ENCODE data around the gene PGBD2.
"Not testable (repeated sequence)": the region's sequence is repeated elsewhere in the genome, so short reads cannot be mapped to it uniquely, and the experiment has no call there.

The PGBD2 gene

GRCh38 chr1:248890549-248891498, 15.2 kb upstream of the PGBD2 start:
- DNase-seq = no peak

GRCh38 chr1:248891758-248892157, 14.3 kb upstream of the PGBD2 start:
- DNase-seq = no peak

- DNase-seq = no peak
These were observed 13.4 kb upstream of the PGBD2 start for GRCh38 chr1:248892590-248892989.

GRCh38 chr1:248894837-248895236, 11.2 kb upstream of the PGBD2 start:
- DNase-seq = no peak

GRCh38 chr1:248897412-248898337, 8.4 kb upstream of the PGBD2 start:
- DNase-seq = no peak

GRCh38 chr1:248900637-248901036, 5.4 kb upstream of the PGBD2 start:
- no peak for DNase-seq

GRCh38 chr1:248901578-248901977, 4.5 kb upstream of the PGBD2 start:
- no peak for DNase-seq

GRCh38 chr1:248904437-248905216, 1.4 kb upstream of the PGBD2 start:
- DNase-seq = no peak

GRCh38 chr1:248905662-248906008, 400 bp upstream of the PGBD2 start:
- DNase-seq = no peak

- DNase-seq = no peak
These were observed 972 bp downstream of the PGBD2 start for GRCh38 chr1:248906753-248907661.

GRCh38 chr1:248910761-248911160, 4.7 kb downstream of the PGBD2 start:
- DNase-seq = no peak

GRCh38 chr1:248913933-248914332, 7.9 kb downstream of the PGBD2 start:
- no peak for DNase-seq

- DNase-seq = no peak
These were observed 8.9 kb downstream of the PGBD2 start for GRCh38 chr1:248914796-248915381.

- DNase-seq = no peak
These were observed 12.1 kb downstream of the PGBD2 start for GRCh38 chr1:248918131-248918530.

GRCh38 chr1:248923352-248924338, 17.6 kb downstream of the PGBD2 start:
- DNase-seq = no peak

- no peak for DNase-seq
These were observed 18.9 kb downstream of the PGBD2 start for GRCh38 chr1:248924696-248925532.

GRCh38 chr1:248925859-248926258, 19.8 kb downstream of the PGBD2 start:
- not testable (repeated sequence) for DNase-seq

- no peak for DNase-seq
These were observed 20.6 kb downstream of the PGBD2 start for GRCh38 chr1:248926401-248927182.
